CD4-positive, alpha-beta T cell treated with Interleukin-17A for 4 hours (primary cell): ENCODE data around the gene ZBTB20.

Experiments used
- DNase-seq: peaks from one replicate; pipeline ENCODE4 v3.0.0-alpha.2; 2020; ENCODE audit warnings: mixed read lengths

ZBTB20 gene

GRCh38 chr3:114660808-114661207, 486.3 kb downstream of the ZBTB20 start:
- no peak for DNase-seq

- DNase-seq = no peak
These were observed 487.0 kb downstream of the ZBTB20 start for GRCh38 chr3:114660124-114660523.

DNA sequence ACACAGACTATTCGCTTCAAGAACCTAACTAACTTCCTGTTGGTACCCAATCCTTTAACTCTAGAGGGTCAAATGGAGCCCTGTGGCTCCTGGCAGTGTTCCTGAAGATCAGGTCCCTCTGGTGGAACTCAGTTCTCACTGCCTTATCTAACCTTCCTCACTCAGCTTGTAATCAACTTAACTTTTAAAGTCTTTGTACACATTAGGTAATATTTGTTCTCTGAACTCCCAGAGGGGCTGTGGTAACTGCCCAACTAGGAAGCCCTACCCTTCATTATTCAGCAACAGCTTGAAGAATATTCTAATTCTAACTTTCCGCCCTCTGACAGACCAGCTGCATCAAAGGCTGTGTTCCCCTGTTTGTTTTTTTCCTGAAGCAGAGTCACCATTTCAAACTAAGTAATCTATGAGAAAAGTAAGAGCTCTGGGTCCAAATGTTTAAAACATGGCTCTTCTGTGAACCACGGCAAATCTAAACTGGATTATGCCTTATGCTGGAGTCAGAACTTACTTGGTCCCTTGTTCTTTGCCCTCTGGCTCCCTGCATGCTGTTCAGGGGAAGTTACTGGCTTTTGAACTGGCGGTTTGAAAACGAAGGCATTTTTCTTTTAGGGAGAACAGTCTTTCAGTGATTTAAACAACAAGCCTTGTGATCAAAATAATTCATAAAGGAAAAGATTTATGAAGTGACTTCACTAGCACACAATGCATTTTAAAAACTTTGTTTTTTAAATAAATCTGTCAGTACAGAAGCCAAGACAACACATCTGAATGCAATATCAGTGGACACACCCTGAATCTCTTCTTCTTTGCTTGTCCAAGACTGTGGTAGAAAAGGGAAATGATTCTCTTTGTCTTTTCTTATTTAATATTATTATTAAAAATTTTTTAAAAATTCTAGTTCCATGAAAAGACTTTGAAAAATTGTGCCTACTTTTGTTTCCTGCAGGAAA, 487.7 kb downstream of the ZBTB20 start:
- DNase-seq = no peak

DNA sequence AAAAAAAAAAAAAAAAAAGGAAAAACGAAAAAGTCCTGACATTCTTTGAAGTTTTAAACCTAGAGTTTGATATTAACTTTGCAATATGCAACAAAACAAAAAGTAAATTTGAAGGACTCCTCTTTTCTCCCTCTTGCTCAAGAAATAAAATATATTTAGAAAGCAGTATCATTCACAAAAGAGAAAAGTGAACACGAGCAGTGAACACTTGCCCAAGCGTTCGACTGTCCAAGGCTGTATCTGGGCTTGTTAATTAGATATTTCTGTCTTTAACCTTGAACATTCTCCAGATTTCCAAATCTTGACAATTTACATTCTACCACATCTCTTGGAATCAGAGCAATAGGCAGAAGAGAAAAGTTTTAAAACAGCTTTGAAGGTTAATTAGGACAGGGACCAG, 495.5 kb downstream of the ZBTB20 start:
- DNase-seq = no peak

GRCh38 chr3:114650808-114651207, 496.3 kb downstream of the ZBTB20 start:
- no peak for DNase-seq

DNA sequence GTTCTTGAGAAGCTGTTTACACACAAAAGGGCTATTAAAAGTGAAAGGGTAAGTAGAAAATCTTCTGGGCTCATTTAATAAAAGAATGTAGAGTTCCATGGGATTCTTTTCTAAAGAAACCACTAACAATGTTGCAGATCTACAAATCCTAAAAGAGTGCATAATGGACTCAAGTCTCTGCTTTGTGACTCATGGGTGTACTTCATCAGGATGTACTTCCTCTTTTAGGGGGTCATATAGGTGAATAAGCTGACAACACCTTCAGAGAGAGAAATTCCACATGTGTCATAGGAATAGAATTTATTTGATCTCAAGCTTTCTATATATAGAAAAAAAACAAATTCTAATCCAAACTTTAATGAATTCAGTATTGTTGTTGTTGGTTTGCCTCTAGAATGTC, 497.8 kb downstream of the ZBTB20 start:
- DNase-seq = no peak

- DNase-seq = no peak
These were observed 500.6 kb downstream of the ZBTB20 start for GRCh38 chr3:114646526-114646925.

- DNase-seq = no peak
These were observed 501.7 kb downstream of the ZBTB20 start for GRCh38 chr3:114645392-114645791.

GRCh38 chr3:114644367-114644766, 502.7 kb downstream of the ZBTB20 start:
- DNase-seq = no peak

- DNase-seq = no peak
These were observed 503.9 kb downstream of the ZBTB20 start for GRCh38 chr3:114642951-114643741.

- DNase-seq = no peak
These were observed 507.0 kb downstream of the ZBTB20 start for GRCh38 chr3:114640126-114640525.

GRCh38 chr3:114639171-114639570, 507.9 kb downstream of the ZBTB20 start:
- DNase-seq = no peak

GRCh38 chr3:114635878-114636277, 511.2 kb downstream of the ZBTB20 start:
- DNase-seq = no peak

DNA sequence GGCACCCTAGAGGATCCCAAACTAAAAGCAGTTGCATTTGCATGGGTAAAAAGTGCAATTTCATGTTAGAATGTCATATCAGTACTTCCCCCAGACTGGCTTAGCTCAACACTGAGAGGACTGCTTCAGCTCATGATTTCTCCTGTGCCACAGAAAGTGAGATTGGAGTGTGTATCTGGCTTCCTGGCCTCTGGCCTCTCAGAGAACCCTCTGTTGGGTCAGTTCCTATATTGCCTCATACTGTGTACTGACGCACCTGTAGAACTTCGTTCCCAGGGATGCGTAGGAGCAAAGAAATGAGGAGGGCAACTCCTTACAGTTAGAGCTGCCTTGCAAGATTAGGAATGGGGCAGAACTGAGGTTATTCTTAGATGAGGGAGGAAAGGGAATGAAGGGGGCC, 512.5 kb downstream of the ZBTB20 start:
- DNase-seq = no peak

DNA sequence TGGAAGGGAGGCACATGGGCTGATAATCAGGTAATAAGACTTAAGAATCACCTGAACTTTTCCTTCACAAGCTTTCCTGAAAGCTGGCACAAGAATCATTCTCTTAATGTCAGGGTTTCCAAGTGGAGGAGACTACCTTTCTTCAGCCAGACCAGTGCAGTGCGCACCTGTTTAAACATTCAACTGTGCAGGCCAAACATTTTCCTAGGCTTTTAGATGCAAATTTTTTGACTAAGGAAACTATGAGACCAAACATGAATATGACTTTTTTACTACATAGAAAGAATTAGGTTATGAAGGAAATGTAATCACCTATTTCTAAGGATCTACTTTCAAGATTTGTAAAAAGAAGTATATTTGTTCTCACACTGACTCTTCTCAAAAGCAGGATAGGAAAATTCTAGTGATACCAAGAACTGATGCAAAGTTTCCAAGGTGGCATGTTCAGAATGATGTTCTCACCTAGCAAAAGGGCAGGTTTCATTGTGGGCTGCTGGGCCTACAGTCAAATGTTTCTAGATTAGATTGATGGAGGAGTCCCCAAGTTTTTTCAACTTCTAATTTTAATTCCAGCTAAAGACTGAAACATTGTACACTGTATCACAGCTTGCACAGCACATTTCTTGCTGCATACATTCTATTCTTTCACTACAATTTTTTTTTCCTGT, 514.2 kb downstream of the ZBTB20 start:
- DNase-seq = no peak

GRCh38 chr3:114627770-114628169, 519.3 kb downstream of the ZBTB20 start:
- no peak for DNase-seq

DNA sequence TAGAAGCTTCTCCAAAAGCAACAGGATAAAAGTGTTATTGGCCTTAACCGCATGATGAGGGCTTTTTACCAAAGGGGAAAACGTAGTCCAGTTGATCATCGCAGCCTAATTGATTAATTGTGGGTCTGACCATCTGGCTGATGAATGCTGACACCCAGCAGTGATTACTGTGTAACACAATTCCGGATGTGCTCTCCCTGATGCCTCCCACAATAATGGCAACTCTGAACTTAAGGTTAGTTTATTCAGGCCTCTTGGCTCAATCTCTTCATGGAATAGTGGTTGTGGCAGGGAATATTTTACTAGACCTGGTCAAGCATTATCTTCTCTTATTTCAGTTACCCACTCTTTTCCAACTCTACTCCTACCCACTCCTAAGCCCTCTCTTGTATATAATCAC, 520.3 kb downstream of the ZBTB20 start:
- DNase-seq = no peak

DNA sequence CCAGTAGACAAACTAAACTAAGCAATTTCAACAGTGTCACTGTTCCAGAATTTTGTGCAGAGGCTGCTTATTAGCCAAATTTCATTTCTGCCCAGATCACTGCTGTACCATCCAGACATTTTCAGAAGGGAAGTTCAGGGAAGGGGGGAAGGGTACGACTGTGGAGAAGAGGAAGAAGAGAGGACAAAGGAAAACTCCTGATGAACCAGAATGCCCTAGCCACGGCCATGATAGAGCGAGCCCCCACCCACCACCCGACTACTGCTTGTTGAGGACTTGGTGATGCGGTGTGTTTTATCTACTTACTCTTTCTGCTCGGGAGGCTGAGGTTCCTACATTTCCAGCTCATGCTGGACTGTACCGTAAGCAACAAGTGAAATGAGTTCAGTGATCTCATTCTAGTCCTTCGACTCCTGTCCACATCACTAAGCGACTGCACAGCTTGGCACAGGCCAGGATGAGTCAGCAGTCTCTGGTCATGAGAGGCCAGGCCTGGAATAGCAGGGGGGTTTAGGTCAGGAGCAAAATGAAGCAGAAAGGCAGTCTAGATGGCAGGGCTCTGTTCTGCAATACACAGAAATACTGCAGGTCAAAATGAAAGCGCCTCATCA, 522.4 kb downstream of the ZBTB20 start:
- no peak for DNase-seq

- no peak for DNase-seq
These were observed 523.0 kb downstream of the ZBTB20 start for GRCh38 chr3:114624047-114624445.

GRCh38 chr3:114623420-114624046, 523.6 kb downstream of the ZBTB20 start:
- DNase-seq = no peak

DNA sequence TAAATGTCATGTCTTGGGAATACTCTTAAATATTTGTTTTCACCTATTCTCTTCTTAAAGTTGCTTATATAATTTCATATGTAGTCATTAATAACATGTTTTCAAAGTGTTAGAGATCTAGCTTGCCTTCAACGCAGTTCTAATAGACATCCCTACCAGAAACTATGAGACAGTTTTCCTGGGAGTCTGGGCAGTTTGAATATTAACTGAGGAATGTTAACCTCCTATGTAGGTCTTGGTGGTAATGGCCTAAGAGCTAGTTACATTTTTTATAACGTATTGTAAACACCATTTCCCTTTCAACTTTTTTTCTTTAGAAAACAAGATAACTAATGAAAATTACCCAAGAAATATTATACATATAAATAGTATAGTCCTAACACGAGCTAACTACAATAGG, 525.1 kb downstream of the ZBTB20 start:
- DNase-seq = no peak

DNA sequence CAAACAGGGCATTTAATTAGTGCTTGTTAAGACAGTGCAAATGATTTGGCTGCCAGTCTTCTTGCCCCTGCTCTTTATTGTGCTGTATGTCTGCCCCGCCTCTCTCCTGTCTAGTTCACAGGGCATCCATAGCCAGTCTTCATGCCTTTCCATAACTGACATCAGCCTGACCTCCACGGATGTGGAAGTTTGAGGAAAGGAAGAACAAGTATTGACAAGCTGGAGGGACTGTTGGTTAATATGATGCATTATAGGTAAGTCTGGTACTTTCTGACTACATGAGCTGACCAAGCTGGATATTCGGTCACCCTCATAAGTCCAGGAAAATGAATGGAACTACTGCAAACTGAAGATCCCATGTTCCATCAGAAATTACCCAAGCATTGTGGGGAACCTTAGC, 527.3 kb downstream of the ZBTB20 start:
- no peak for DNase-seq
